Neural cell (in vitro differentiated cells): ENCODE measurements around the gene FECH. TPM values are rescaled to one million over a fixed set of nuclear protein-coding genes. Genes with fewer than 3 reads are reported as not detected.

Source experiments
- H2AFZ ChIP-seq: fragments of 200-600, 300-800 bp; sonication (generic), shearing (Covaris generic); 2 replicates; pipeline ENCODE4 v1.6.0; 2014; ENCODE audit warnings: low read depth, mild to moderate bottlenecking, antibody characterized with exemption, low read length, moderate library complexity
- H3F3A ChIP-seq: fragments of 200-600 bp; shearing (Covaris generic); 2 replicates; pipeline ENCODE4 v1.6.1; 2016; ENCODE audit warnings: mild to moderate bottlenecking, moderate library complexity, mixed read lengths, antibody characterized with exemption, low read length; ENCODE audit not compliant: insufficient read depth, poor library complexity, severe bottlenecking
- H3K27ac ChIP-seq: fragments of 200-600, 300-800 bp; sonication (generic), shearing (Covaris generic); 2 replicates; pipeline ENCODE4 v1.5.1; 2014; ENCODE audit warnings: mild to moderate bottlenecking, low read length, moderate library complexity
- H3K27me3 ChIP-seq: fragments of 300-800, 200-600 bp; sonication (generic), shearing (Covaris generic); 2 replicates; pipeline ENCODE4 v1.6.0; 2014; ENCODE audit warnings: mild to moderate bottlenecking, low read depth, low read length, moderate library complexity; ENCODE audit not compliant: insufficient read depth
- H3K36me3 ChIP-seq: fragments of 300-800, 200-600 bp; sonication (generic), shearing (Covaris generic); 2 replicates; pipeline ENCODE4 v1.5.1; 2014; ENCODE audit warnings: mild to moderate bottlenecking, antibody characterized with exemption, low read length, moderate library complexity; ENCODE audit not compliant: insufficient read depth
- H3K4me2 ChIP-seq: fragments of 300-800, 200-600 bp; sonication (generic), shearing (Covaris generic); 2 replicates; pipeline ENCODE4 v1.6.0; 2014; ENCODE audit warnings: mild to moderate bottlenecking, low read length
- H3K4me3 ChIP-seq: fragments of 300-800, 200-600 bp; sonication (generic), shearing (Covaris generic); 2 replicates; pipeline ENCODE4 v1.5.1; 2014; ENCODE audit warnings: mild to moderate bottlenecking, low read length, moderate library complexity
- H3K79me2 ChIP-seq: fragments of 200-600 bp; shearing (Covaris generic); replicated peaks from 2 replicates; pipeline ENCODE4 v1.6.0; 2014; ENCODE audit warnings: mild to moderate bottlenecking, low read length, moderate library complexity; ENCODE audit not compliant: insufficient read depth
- H3K9ac ChIP-seq: fragments of 300-800, 200-600 bp; sonication (generic), shearing (Covaris generic); 2 replicates; pipeline ENCODE4 v1.6.1; 2016; ENCODE audit warnings: mild to moderate bottlenecking, low read length, mixed read lengths
- H3K9me2 ChIP-seq: fragments of 200-600 bp; shearing (Covaris generic); 2 replicates; pipeline ENCODE4 v1.6.1; 2016; ENCODE audit warnings: mild to moderate bottlenecking, low read length, mixed read lengths; ENCODE audit not compliant: insufficient read depth
- H3K9me3 ChIP-seq: fragments of 200-600, 300-800 bp; sonication (generic), shearing (Covaris generic); 2 replicates; pipeline ENCODE4 v1.6.1; 2016; ENCODE audit warnings: mild to moderate bottlenecking, mixed run types, low read length, moderate library complexity, mixed read lengths
- H4K20me1 ChIP-seq: fragments of 200-600 bp; shearing (Covaris generic); 2 replicates; pipeline ENCODE4 v1.6.1; 2016; ENCODE audit warnings: mild to moderate bottlenecking, mixed run types; ENCODE audit not compliant: insufficient read depth
- EP300 ChIP-seq: fragments of 450-650 bp; conservative IDR thresholded peaks from 2 replicates; pipeline ENCODE4 v1.6.1; 2014; ENCODE audit warnings: antibody characterized with exemption, mild to moderate bottlenecking, moderate library complexity; ENCODE audit not compliant: poor library complexity, severe bottlenecking
- EZH2 ChIP-seq: fragments of 200-600, 300-800 bp; shearing (Covaris generic), sonication (generic); IDR thresholded peaks from 2 replicates; pipeline ENCODE4 v1.6.1; 2014; ENCODE audit warnings: antibody characterized with exemption, low read length, borderline replicate concordance, mild to moderate bottlenecking; ENCODE audit not compliant: insufficient read depth, poor library complexity, severe bottlenecking
- MXI1 ChIP-seq: fragments of 450-650 bp; conservative IDR thresholded peaks from 2 replicates; pipeline ENCODE4 v1.6.1; 2014; ENCODE audit warnings: antibody characterized with exemption, mild to moderate bottlenecking; ENCODE audit not compliant: poor library complexity, severe bottlenecking
- POLR2AphosphoS5 ChIP-seq: IDR thresholded peaks from 2 replicates; pipeline ENCODE4 v1.6.1; 2012
- RAD21 ChIP-seq: fragments of 450-650 bp; conservative IDR thresholded peaks from 2 replicates; pipeline ENCODE4 v1.6.1; 2014; ENCODE audit warnings: antibody characterized with exemption, mild to moderate bottlenecking, moderate library complexity
- REST ChIP-seq: IDR thresholded peaks from 2 replicates; pipeline ENCODE4 v1.6.1; 2012; ENCODE audit warnings: borderline replicate concordance
- SMC3 ChIP-seq: fragments of 450-650 bp; conservative IDR thresholded peaks from 2 replicates; pipeline ENCODE4 v1.6.1; 2014; ENCODE audit warnings: antibody characterized with exemption, mild to moderate bottlenecking, moderate library complexity; ENCODE audit not compliant: poor library complexity
- TAF1 ChIP-seq: IDR thresholded peaks from 2 replicates; pipeline ENCODE4 v1.6.1; 2012; ENCODE audit warnings: low read depth
- polyA plus RNA-seq: library from polyadenylated mRNA; depleted of rRNA; stranded (reverse); fragments of >200 nt; gene quantifications from 2 replicates; pipeline ENCODE4 v1.2.3, GENCODE V29; 2014
- TF ChIP-seq, protein P1 (sequence below): fragments of 450-650 bp; IDR thresholded peaks from 2 replicates; pipeline ENCODE4 v1.5.1; 2014; ENCODE audit warnings: antibody characterized with exemption, mild to moderate bottlenecking, moderate library complexity; ENCODE audit not compliant: poor library complexity, severe bottlenecking

The FECH gene
- polyA plus RNA-seq, 1 donor from 2014 or later: 17.1 TPM

DNA sequence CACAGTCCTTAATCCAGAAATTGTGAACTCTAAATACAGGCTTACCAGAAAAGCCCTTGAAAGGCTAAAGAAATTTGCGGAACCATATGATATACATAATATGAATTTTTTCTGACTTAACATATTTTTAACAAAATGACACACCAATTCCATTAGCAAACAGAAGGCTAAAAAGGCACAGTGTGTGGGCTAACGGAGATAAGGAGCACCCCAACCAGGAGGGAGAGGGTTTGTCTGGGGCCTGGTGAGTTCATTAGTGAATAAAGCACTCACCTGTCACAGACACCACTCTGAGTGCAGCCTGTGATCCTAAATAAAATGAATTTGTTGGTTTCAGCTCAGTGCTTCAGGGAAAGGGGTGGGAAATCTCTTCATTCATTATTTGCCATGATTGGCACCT is 2.7 kb upstream of the FECH start:
- TF ChIP-seq POLR2AphosphoS5: no peak
- TF ChIP-seq, protein P1, sequence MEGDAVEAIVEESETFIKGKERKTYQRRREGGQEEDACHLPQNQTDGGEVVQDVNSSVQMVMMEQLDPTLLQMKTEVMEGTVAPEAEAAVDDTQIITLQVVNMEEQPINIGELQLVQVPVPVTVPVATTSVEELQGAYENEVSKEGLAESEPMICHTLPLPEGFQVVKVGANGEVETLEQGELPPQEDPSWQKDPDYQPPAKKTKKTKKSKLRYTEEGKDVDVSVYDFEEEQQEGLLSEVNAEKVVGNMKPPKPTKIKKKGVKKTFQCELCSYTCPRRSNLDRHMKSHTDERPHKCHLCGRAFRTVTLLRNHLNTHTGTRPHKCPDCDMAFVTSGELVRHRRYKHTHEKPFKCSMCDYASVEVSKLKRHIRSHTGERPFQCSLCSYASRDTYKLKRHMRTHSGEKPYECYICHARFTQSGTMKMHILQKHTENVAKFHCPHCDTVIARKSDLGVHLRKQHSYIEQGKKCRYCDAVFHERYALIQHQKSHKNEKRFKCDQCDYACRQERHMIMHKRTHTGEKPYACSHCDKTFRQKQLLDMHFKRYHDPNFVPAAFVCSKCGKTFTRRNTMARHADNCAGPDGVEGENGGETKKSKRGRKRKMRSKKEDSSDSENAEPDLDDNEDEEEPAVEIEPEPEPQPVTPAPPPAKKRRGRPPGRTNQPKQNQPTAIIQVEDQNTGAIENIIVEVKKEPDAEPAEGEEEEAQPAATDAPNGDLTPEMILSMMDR: no peak
- TF ChIP-seq EP300: no peak
- TF ChIP-seq RAD21: no peak
- no peak for TF ChIP-seq EZH2
- TF ChIP-seq MXI1: no peak
- no peak for TF ChIP-seq SMC3
- TF ChIP-seq TAF1: no peak
- TF ChIP-seq REST: no peak
- H3K27ac ChIP-seq: no peak overlapping the region
- no peaks in the 10 kb centered on the region for H3K27me3 ChIP-seq
- no peaks in the 10 kb centered on the region for H3K9me2 ChIP-seq
- H3K4me2 ChIP-seq: no peak overlapping the region
- no peak overlapping the region for H2AFZ ChIP-seq
- H4K20me1 ChIP-seq: no peaks in the 10 kb centered on the region
- no peak overlapping the region for H3K4me3 ChIP-seq
- H3K36me3 ChIP-seq: no peaks in the 10 kb centered on the region
- H3K79me2 ChIP-seq: no peaks in the 10 kb centered on the region
- no peak overlapping the region for H3K9ac ChIP-seq
- peaks cover 4% of the 10 kb centered on the region for H3F3A ChIP-seq
- no peaks in the 10 kb centered on the region for H3K9me3 ChIP-seq

- Histone ChIP-seq H3K4me3 (peak overlapping the region; percentile 85), H3K9ac (no peak overlapping the region)
These were observed 678 bp upstream of the FECH start for GRCh38 chr18:57587098-57587661.

More at GRCh38 chr18:57587098-57587661, 678 bp upstream of the FECH start:
- Histone ChIP-seq H3K27me3 (no peaks in the 10 kb centered on the region), H4K20me1 (no peaks in the 10 kb centered on the region), H2AFZ (no peak overlapping the region), H3K9me3 (no peaks in the 10 kb centered on the region), H3K9me2 (no peaks in the 10 kb centered on the region), H3K4me2 (no peak overlapping the region), H3F3A (peaks cover 4% of the 10 kb centered on the region), H3K27ac (no peak overlapping the region), H3K79me2 (no peaks in the 10 kb centered on the region), H3K36me3 (no peaks in the 10 kb centered on the region)
- TF ChIP-seq EZH2: no peak
- TF ChIP-seq RAD21: no peak
- no peak for TF ChIP-seq POLR2AphosphoS5
- no peak for TF ChIP-seq TAF1
- no peak for TF ChIP-seq MXI1
- TF ChIP-seq REST: no peak
- TF ChIP-seq, protein P1: no peak
- no peak for TF ChIP-seq EP300
- no peak for TF ChIP-seq SMC3
